ENCODE results near the gene ARHGEF3. TPM values are rescaled to one million over a fixed set of nuclear protein-coding genes. Genes with fewer than 3 reads are reported as not detected.

The ARHGEF3 gene
- total and polyA plus RNA-seq, 7 donors = 5.3 to 34.2 (median 20.3) TPM

GRCh38 chr3:56796996-56797395 is 4.8 kb downstream of the ARHGEF3 start:
- H3K27me3 ChIP-seq = no peaks in the 10 kb centered on the region
- H3K27ac ChIP-seq = no peak overlapping the region
- no peaks in the 10 kb centered on the region for H3K9me3 ChIP-seq
- intact Hi-C loops (cut with DNase I) = no loop called here
- peaks cover 0 to 64% (median 44%) of the 10 kb centered on the region in 4 donors for H3K4me1 ChIP-seq
- WGBS, 2 donors = 95 to 97% methylated on average over 4 of the region's 4 CpGs
- no peak for DNase-seq
- TF ChIP-seq CTCF (IDR thresholded peaks at IDR 0.05) = no peak
- TF ChIP-seq POLR2A (IDR thresholded peaks at IDR 0.05) = no peak
- TF ChIP-seq EP300 (IDR thresholded peaks at IDR 0.05) = no peak
- no peak for TF ChIP-seq POLR2AphosphoS5 (IDR thresholded peaks at IDR 0.05)
- no peaks in the 10 kb centered on the region for H3K36me3 ChIP-seq
- no peak overlapping the region for H3K4me3 ChIP-seq

- no peak overlapping the region for H3K4me3 ChIP-seq
- intact Hi-C loops (cut with DNase I) = no loop called here
- H3K4me1 ChIP-seq = peaks cover 0 to 59% (median 40%) of the 10 kb centered on the region in 4 donors
- 45 to 49% methylated on average over 6 of the region's 6 CpGs for WGBS, 2 donors
- H3K36me3 ChIP-seq = no peaks in the 10 kb centered on the region
- H3K27me3 ChIP-seq = no peaks in the 10 kb centered on the region
- DNase-seq = peak; percentile 3
- TF ChIP-seq POLR2A (IDR thresholded peaks at IDR 0.05) (no peak), EP300 (IDR thresholded peaks at IDR 0.05) (no peak)
- no peaks in the 10 kb centered on the region for H3K9me3 ChIP-seq
- H3K27ac ChIP-seq = peak overlapping the region in 1 of 4 donors; percentile 22
These were observed 5.5 kb downstream of the ARHGEF3 start for GRCh38 chr3:56796202-56796601.

- no peaks in the 10 kb centered on the region for H3K27me3 ChIP-seq
- WGBS, 2 donors = 66% methylated on average over 6 of the region's 6 CpGs
- H3K27ac ChIP-seq = peak overlapping the region in 3 of 4 donors; percentile 8 to 51 (median 22)
- DNase-seq = peak; percentile 20
- no peak overlapping the region for H3K4me3 ChIP-seq
- intact Hi-C loops (cut with DNase I) = no loop called here
- H3K36me3 ChIP-seq = no peaks in the 10 kb centered on the region
- TF ChIP-seq CTCF (IDR thresholded peaks at IDR 0.05) = no peak
- no peak for TF ChIP-seq POLR2AphosphoS5 (IDR thresholded peaks at IDR 0.05)
- TF ChIP-seq POLR2A (IDR thresholded peaks at IDR 0.05) = no peak
- TF ChIP-seq EP300 (IDR thresholded peaks at IDR 0.05) = no peak
- peaks cover 0 to 55% (median 37%) of the 10 kb centered on the region in 4 donors for H3K4me1 ChIP-seq
- no peaks in the 10 kb centered on the region for H3K9me3 ChIP-seq
These were observed 5.9 kb downstream of the ARHGEF3 start for GRCh38 chr3:56795829-56796185.

GRCh38 chr3:56795097-56795828 is 6.5 kb downstream of the ARHGEF3 start:
- Histone ChIP-seq H3K4me1 (peaks cover 0 to 54% (median 31%) of the 10 kb centered on the region in 4 donors), H3K27me3 (no peaks in the 10 kb centered on the region), H3K4me3 (no peak overlapping the region), H3K9me3 (no peaks in the 10 kb centered on the region), H3K36me3 (no peaks in the 10 kb centered on the region), H3K27ac (peak overlapping the region in 3 of 4 donors; percentile 8 to 51 (median 22))
- 68 to 79% methylated on average over 7 of the region's 7 CpGs for WGBS, 2 donors
- intact Hi-C loops (cut with DNase I) = no loop called here
- DNase-seq = peak; percentile 53
- peak in 1 of 4 donors; percentile 12 for TF ChIP-seq POLR2AphosphoS5 (IDR thresholded peaks at IDR 0.05)
- no peak for TF ChIP-seq CTCF (IDR thresholded peaks at IDR 0.05)

GRCh38 chr3:56792193-56792592 is 9.6 kb downstream of the ARHGEF3 start:
- Histone ChIP-seq H3K4me1 (peaks cover 0 to 36% (median 24%) of the 10 kb centered on the region in 4 donors), H3K27ac (no peak overlapping the region)

More at GRCh38 chr3:56792193-56792592, 9.6 kb downstream of the ARHGEF3 start:
- DNase-seq = no peak
- no peak for TF ChIP-seq POLR2AphosphoS5 (IDR thresholded peaks at IDR 0.05)
- no peak for TF ChIP-seq CTCF (IDR thresholded peaks at IDR 0.05)
- no peak for TF ChIP-seq EP300 (IDR thresholded peaks at IDR 0.05)
- TF ChIP-seq POLR2A (IDR thresholded peaks at IDR 0.05) = no peak
- Histone ChIP-seq H3K36me3 (no peaks in the 10 kb centered on the region), H3K27me3 (no peaks in the 10 kb centered on the region), H3K9me3 (no peaks in the 10 kb centered on the region), H3K4me3 (no peak overlapping the region)
- intact Hi-C loops (cut with DNase I) = no loop called here
- whole genome bisulfite sequencing, 2 donors = 96% methylated on average over 1 of the region's 1 CpG

Data from sigmoid colon (tissue), 7 donors.